Measurements from ENCODE around the gene PCNX2. TPM values are rescaled to one million over a fixed set of nuclear protein-coding genes. Genes with fewer than 3 reads are reported as not detected.

Gene PCNX2
- total and polyA plus RNA-seq, 2 donors (not counting 1 experiment from before 2014, with no cell fraction given), result 17.6 to 34.7 TPM

- intact Hi-C loops (cut with micrococcal nuclease), result no loop called here
- peaks cover 7% of the 10 kb centered on the region for H3K4me1 Mint-ChIP-seq
- Histone ChIP-seq H3K4me2 (replicated peaks; ENCODE audit: low read depth, low read length, poor library complexity, severe bottlenecking) (no peak overlapping the region), H2AFZ (ENCODE audit: insufficient read depth, low read depth, low read length, poor library complexity, severe bottlenecking) (no peak overlapping the region), H3K4me1 (ENCODE audit: control insufficient read depth in 2 of 2, insufficient read depth in 2 of 2, low read length in 2 of 2) (peaks cover 4 to 10% of the 10 kb centered on the region in 2 donors), H3K9me3 (ENCODE audit: control extremely low read depth in 1 of 3, control insufficient read depth in 2 of 3, insufficient read depth in 1 of 3, low read length in 2 of 3) (peaks cover 1 to 10% (median 4%) of the 10 kb centered on the region in 3 donors), H3K36me3 (replicated peaks in 1 of 2; ENCODE audit: control extremely low read depth in 1 of 2, control insufficient read depth in 1 of 2, extremely low read depth in 1 of 2, insufficient read depth in 2 of 2, low read length in 1 of 2) (peaks cover 2 to 56% of the 10 kb centered on the region in 2 experiments), H3K27me3 (replicated peaks in 1 of 4; ENCODE audit: control extremely low read depth in 1 of 4, control insufficient read depth in 3 of 4, insufficient read depth in 4 of 4, low read length in 3 of 4) (no peaks in the 10 kb centered on the region), H3K4me3 (ENCODE audit: control extremely low read depth in 1 of 5, extremely low read depth in 1 of 5, insufficient read depth in 1 of 5, low read depth in 2 of 5, low read length in 4 of 5) (no peak overlapping the region), H3K79me2 (ENCODE audit: control insufficient read depth, insufficient read depth, low read length) (no peaks in the 10 kb centered on the region), H4K20me1 (ENCODE audit: control insufficient read depth, insufficient read depth, low read length, poor library complexity, severe bottlenecking) (no peaks in the 10 kb centered on the region), H3K27ac (ENCODE audit: low read length in 2 of 2) (no peak overlapping the region), H3K9ac (ENCODE audit: low read length) (no peak overlapping the region)
- H3K27me3 Mint-ChIP-seq, result no peaks in the 10 kb centered on the region
- CTCF ChIA-PET, result no interaction called here
- ATAC-seq (ENCODE audit: low read depth) (no peak), DNase-seq (no peak)
- H3K9me3 Mint-ChIP-seq (ENCODE audit: insufficient read depth), result peaks cover 9% of the 10 kb centered on the region
- POLR2A ChIA-PET, result no interaction called here
- TF ChIP-seq EZH2 (IDR thresholded peaks at IDR 0.05; ENCODE audit: borderline replicate concordance, insufficient read depth, low read depth, low read length, poor library complexity, severe bottlenecking) (no peak), CTCF (IDR thresholded peaks at IDR 0.05) (no peak)
- WGBS (ENCODE audit: insufficient coverage), result no CpG with 5 or more reads among the region's 2 CpGs
- H3K27ac Mint-ChIP-seq, result no peak overlapping the region
- no peak overlapping the region for H3K4me3 Mint-ChIP-seq
Observed at GRCh38 chr1:232973652-232974611, 321.6 kb downstream of the PCNX2 start.

- 100% methylated on average over 1 of the region's 4 CpGs for WGBS (ENCODE audit: insufficient coverage)
- POLR2A ChIA-PET, result no interaction called here
- Histone ChIP-seq H3K9me3 (ENCODE audit: control extremely low read depth in 1 of 3, control insufficient read depth in 2 of 3, insufficient read depth in 1 of 3, low read length in 2 of 3) (peaks cover 1 to 10% (median 4%) of the 10 kb centered on the region in 3 donors), H3K4me1 (ENCODE audit: control insufficient read depth in 2 of 2, insufficient read depth in 2 of 2, low read length in 2 of 2) (no peaks in the 10 kb centered on the region), H3K4me2 (replicated peaks; ENCODE audit: low read depth, low read length, poor library complexity, severe bottlenecking) (no peak overlapping the region), H3K36me3 (replicated peaks in 1 of 2; ENCODE audit: control extremely low read depth in 1 of 2, control insufficient read depth in 1 of 2, extremely low read depth in 1 of 2, insufficient read depth in 2 of 2, low read length in 1 of 2) (peaks cover 2 to 58% of the 10 kb centered on the region in 2 experiments), H2AFZ (ENCODE audit: insufficient read depth, low read depth, low read length, poor library complexity, severe bottlenecking) (no peak overlapping the region), H3K27me3 (replicated peaks in 1 of 4; ENCODE audit: control extremely low read depth in 1 of 4, control insufficient read depth in 3 of 4, insufficient read depth in 4 of 4, low read length in 3 of 4) (no peaks in the 10 kb centered on the region), H3K79me2 (ENCODE audit: control insufficient read depth, insufficient read depth, low read length) (peaks cover 2% of the 10 kb centered on the region), H3K9ac (ENCODE audit: low read length) (no peak overlapping the region), H3K27ac (ENCODE audit: low read length in 2 of 2) (no peak overlapping the region), H3K4me3 (ENCODE audit: control extremely low read depth in 1 of 5, extremely low read depth in 1 of 5, insufficient read depth in 1 of 5, low read depth in 2 of 5, low read length in 4 of 5) (no peak overlapping the region), H4K20me1 (ENCODE audit: control insufficient read depth, insufficient read depth, low read length, poor library complexity, severe bottlenecking) (no peaks in the 10 kb centered on the region)
- CTCF ChIA-PET, result no interaction called here
- intact Hi-C loops (cut with micrococcal nuclease), result no loop called here
- H3K27ac Mint-ChIP-seq, result no peak overlapping the region
- peaks cover 9% of the 10 kb centered on the region for H3K9me3 Mint-ChIP-seq (ENCODE audit: insufficient read depth)
- H3K4me3 Mint-ChIP-seq, result no peak overlapping the region
- TF ChIP-seq EZH2 (IDR thresholded peaks at IDR 0.05; ENCODE audit: borderline replicate concordance, insufficient read depth, low read depth, low read length, poor library complexity, severe bottlenecking), result no peak
- TF ChIP-seq CTCF (IDR thresholded peaks at IDR 0.05), result no peak
- no peaks in the 10 kb centered on the region for H3K27me3 Mint-ChIP-seq
- no peak for ATAC-seq (ENCODE audit: low read depth)
- H3K4me1 Mint-ChIP-seq, result peaks cover 1% of the 10 kb centered on the region
- no peak for DNase-seq
Observed at GRCh38 chr1:232970508-232970907, 325.0 kb downstream of the PCNX2 start.

Measured in B cell (primary cell).